Smooth muscle cell (in vitro differentiated cells): ENCODE data around the gene MICAL2. TPM values are rescaled to one million over a fixed set of nuclear protein-coding genes. Genes with fewer than 3 reads are reported as not detected.

ENCODE experiments used
- DNase-seq: peaks from one replicate; lab custom pipeline; 2025; ENCODE audit not compliant: unreplicated experiment; lab: John Stamatoyannopoulos, UW
- H2AFZ ChIP-seq: fragments of 200-600 bp; sonication (generic); 2 replicates; pipeline ENCODE4 v1.6.0; 2016; ENCODE audit warnings: antibody characterized with exemption, low read depth, mild to moderate bottlenecking
- H3F3A ChIP-seq: fragments of 200-600 bp; sonication (generic); 2 replicates; pipeline ENCODE4 v1.6.0; 2017; ENCODE audit warnings: antibody characterized with exemption, low read depth
- H3K27ac ChIP-seq: fragments of 200-600 bp; sonication (generic); 2 replicates; pipeline ENCODE4 v1.5.1; 2016; ENCODE audit warnings: low read depth, mild to moderate bottlenecking
- H3K27me3 ChIP-seq: fragments of 200-600 bp; sonication (generic); 2 replicates; pipeline ENCODE4 v1.6.1; 2016; ENCODE audit warnings: low read depth, mild to moderate bottlenecking
- H3K36me3 ChIP-seq: fragments of 200-600 bp; sonication (generic); 2 replicates; pipeline ENCODE4 v1.5.1; 2016; ENCODE audit warnings: low read depth
- H3K4me1 ChIP-seq: fragments of 200-600 bp; sonication (generic); 2 replicates; pipeline ENCODE4 v1.5.1; 2016; ENCODE audit warnings: low read depth
- H3K4me2 ChIP-seq: fragments of 200-600 bp; sonication (generic); 2 replicates; pipeline ENCODE4 v1.6.0; 2016; ENCODE audit warnings: mild to moderate bottlenecking
- H3K4me3 ChIP-seq: fragments of 200-600 bp; sonication (generic); 2 replicates; pipeline ENCODE4 v1.5.1; 2016; ENCODE audit warnings: mild to moderate bottlenecking
- H3K79me2 ChIP-seq: fragments of 200-600 bp; sonication (generic); 2 replicates; pipeline ENCODE4 v1.6.0; 2016; ENCODE audit warnings: low read depth, mild to moderate bottlenecking
- H3K9ac ChIP-seq: fragments of 200-600 bp; sonication (generic); 2 replicates; pipeline ENCODE4 v1.6.0; 2016; ENCODE audit warnings: low read depth
- H3K9me3 ChIP-seq: fragments of 200-600 bp; sonication (generic); replicated peaks from 2 replicates; pipeline ENCODE4 v1.5.1; 2016; ENCODE audit warnings: low read depth
- H4K20me1 ChIP-seq: fragments of 200-600 bp; sonication (generic); 2 replicates; pipeline ENCODE4 v1.6.0; 2016; ENCODE audit warnings: low read depth
- CTCF ChIP-seq: fragments of 200-600 bp; sonication (generic); IDR thresholded peaks from 2 replicates; pipeline ENCODE4 v1.5.1; 2017; ENCODE audit warnings: borderline replicate concordance, mild to moderate bottlenecking, antibody characterized with exemption; ENCODE audit not compliant: insufficient read depth, poor library complexity, severe bottlenecking
- WGBS: methylation state at CpG from one replicate; pipeline ENCODE4 v1.1.7; 2016; ENCODE audit warnings: low lambda C conversion rate; 5-methylcytosine and 5-hydroxymethylcytosine counted together
- polyA plus RNA-seq: library from polyadenylated mRNA; unstranded; fragments of >200 nt; fragmentation: Nextera tagmentation; extraction: Ambion mirVana; gene quantifications from 2 replicates; pipeline ENCODE4 v1.2.1, GENCODE V29; 2016
- total RNA-seq: library from RNA; depleted of rRNA; stranded (reverse); fragments of >200 nt; gene quantifications from 2 replicates; pipeline ENCODE4 v1.2.3, GENCODE V29; 2014

The MICAL2 gene
- total and polyA plus RNA-seq, 2 experiments from 2014 or later: 161 to 287 TPM

GRCh38 chr11:12137005-12137690 lies 26.8 kb downstream of the MICAL2 start:
- no peak overlapping the region for H3K4me3 ChIP-seq
- H3K9ac ChIP-seq: peak overlapping the region; percentile 81
- peaks cover 21% of the 10 kb centered on the region for H3K4me1 ChIP-seq
- peaks cover 28% of the 10 kb centered on the region for H3F3A ChIP-seq
- H3K79me2 ChIP-seq: peaks cover 86% of the 10 kb centered on the region
- 90% methylated on average over 12 of the region's 12 CpGs for WGBS
- H4K20me1 ChIP-seq: peaks cover 25% of the 10 kb centered on the region
- peak overlapping the region; percentile 97 for H3K27ac ChIP-seq
- no peak for DNase-seq
- H3K9me3 ChIP-seq: no peaks in the 10 kb centered on the region
- H3K27me3 ChIP-seq: no peaks in the 10 kb centered on the region
- H2AFZ ChIP-seq: no peak overlapping the region
- H3K4me2 ChIP-seq: no peak overlapping the region
- TF ChIP-seq CTCF: no peak
- H3K36me3 ChIP-seq: no peaks in the 10 kb centered on the region

GRCh38 chr11:12137938-12138731 lies 27.7 kb downstream of the MICAL2 start:
- TF ChIP-seq CTCF: no peak
- Histone ChIP-seq H3K4me2 (peak overlapping the region; percentile 40), H2AFZ (no peak overlapping the region), H3K9me3 (no peaks in the 10 kb centered on the region), H3K4me3 (no peak overlapping the region), H3K36me3 (no peaks in the 10 kb centered on the region), H3K27me3 (no peaks in the 10 kb centered on the region), H3K27ac (peak overlapping the region; percentile 97), H3F3A (peaks cover 33% of the 10 kb centered on the region), H3K4me1 (peaks cover 23% of the 10 kb centered on the region), H3K79me2 (peaks cover 84% of the 10 kb centered on the region), H4K20me1 (peaks cover 19% of the 10 kb centered on the region), H3K9ac (peak overlapping the region; percentile 81)
- no peak for DNase-seq
- 51% methylated on average over 13 of the region's 13 CpGs for WGBS

- H4K20me1 ChIP-seq: peaks cover 9% of the 10 kb centered on the region
- no peak for TF ChIP-seq CTCF
- DNase-seq: no peak
- no peaks in the 10 kb centered on the region for H3K9me3 ChIP-seq
- 56% methylated on average over 12 of the region's 12 CpGs for WGBS
- peaks cover 35% of the 10 kb centered on the region for H3K4me1 ChIP-seq
- peaks cover 73% of the 10 kb centered on the region for H3K79me2 ChIP-seq
- H3K36me3 ChIP-seq: no peaks in the 10 kb centered on the region
- peaks cover 39% of the 10 kb centered on the region for H3F3A ChIP-seq
- peak overlapping the region; percentile 97 for H3K27ac ChIP-seq
- peak overlapping the region; percentile 80 for H3K9ac ChIP-seq
- peak overlapping the region; percentile 40 for H3K4me2 ChIP-seq
- H2AFZ ChIP-seq: no peak overlapping the region
- no peak overlapping the region for H3K4me3 ChIP-seq
- no peaks in the 10 kb centered on the region for H3K27me3 ChIP-seq
Measured at GRCh38 chr11:12139144-12139881, 28.9 kb downstream of the MICAL2 start.
